Measurements from ENCODE around the gene DUXB.
A peak's percentile ranks its signal among the peaks of the same experiment; 100 is the strongest.

DUXB gene

DNA sequence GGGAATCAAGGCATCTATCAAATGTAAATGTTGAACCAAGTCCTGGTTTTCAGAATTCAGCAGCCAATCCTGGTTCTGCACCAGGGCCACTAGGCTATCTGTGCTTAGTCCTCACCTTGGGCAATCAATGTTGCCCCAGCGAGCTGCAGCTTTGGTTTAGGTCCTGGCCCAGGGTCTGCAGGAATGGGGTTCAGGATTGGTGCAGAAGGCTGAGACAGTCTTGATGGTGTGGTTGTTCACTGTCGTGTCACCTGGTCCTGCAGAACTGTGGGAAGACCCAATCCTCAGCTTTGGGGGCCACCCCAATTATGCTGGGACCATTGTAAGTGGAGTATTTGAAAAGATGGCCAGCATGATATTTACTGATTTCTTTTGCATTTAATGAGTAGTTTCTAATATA, 43.1 kb downstream of the DUXB start:
- no peak for DNase-seq

DNA sequence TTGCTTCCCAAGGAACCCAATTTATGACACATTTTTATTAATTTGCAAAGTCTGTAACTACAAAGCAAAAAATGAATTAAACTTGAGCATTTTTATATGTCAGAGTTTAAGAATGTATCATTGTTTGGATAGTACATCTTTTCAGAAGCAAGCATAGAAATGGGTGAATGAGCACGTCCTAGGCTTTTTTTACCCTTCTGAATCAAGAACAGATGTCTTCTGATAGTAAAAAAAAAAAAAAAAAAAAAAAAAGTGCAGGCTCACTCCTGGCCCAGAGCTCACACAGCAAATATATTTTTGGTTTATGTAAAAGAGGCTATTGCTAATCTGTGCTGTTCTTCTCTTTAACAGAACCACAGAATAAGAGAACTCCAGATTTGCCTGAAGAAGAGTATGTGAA, 47.3 kb downstream of the DUXB start:
- no peak for DNase-seq

DNA sequence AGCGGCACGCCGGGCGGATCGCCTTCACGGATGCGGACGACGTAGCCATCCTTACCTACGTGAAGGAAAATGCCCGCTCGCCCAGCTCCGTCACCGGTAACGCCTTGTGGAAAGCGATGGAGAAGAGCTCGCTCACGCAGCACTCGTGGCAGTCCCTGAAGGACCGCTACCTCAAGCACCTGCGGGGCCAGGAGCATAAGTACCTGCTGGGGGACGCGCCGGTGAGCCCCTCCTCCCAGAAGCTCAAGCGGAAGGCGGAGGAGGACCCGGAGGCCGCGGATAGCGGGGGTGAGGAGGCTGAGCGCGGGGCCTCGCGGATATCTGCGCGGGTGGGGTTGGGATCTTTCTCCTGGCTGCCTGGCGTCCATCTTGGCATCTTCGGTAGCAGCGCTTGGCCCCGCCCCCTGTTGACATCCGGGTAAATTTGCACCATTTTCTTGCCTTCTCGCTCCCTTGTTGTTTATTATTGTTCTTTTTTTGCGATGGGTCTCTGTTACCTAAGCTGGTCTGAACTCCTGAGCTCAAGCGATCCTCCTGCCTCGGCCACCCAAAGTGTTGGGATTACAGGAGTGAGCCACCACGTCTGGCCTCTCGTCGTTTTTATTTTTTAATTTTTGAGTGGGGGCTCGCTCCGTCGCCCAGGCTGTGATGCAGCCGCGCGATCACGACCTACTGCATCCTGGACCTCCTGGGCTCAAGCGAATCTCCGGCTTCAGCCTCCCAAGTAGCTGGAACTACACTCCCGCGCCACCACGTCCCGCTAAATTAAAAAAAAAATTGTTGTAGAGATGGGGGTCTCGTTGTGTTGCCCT, 52.8 kb downstream of the DUXB start:
- DNase-seq: peak; percentile 84

DNA sequence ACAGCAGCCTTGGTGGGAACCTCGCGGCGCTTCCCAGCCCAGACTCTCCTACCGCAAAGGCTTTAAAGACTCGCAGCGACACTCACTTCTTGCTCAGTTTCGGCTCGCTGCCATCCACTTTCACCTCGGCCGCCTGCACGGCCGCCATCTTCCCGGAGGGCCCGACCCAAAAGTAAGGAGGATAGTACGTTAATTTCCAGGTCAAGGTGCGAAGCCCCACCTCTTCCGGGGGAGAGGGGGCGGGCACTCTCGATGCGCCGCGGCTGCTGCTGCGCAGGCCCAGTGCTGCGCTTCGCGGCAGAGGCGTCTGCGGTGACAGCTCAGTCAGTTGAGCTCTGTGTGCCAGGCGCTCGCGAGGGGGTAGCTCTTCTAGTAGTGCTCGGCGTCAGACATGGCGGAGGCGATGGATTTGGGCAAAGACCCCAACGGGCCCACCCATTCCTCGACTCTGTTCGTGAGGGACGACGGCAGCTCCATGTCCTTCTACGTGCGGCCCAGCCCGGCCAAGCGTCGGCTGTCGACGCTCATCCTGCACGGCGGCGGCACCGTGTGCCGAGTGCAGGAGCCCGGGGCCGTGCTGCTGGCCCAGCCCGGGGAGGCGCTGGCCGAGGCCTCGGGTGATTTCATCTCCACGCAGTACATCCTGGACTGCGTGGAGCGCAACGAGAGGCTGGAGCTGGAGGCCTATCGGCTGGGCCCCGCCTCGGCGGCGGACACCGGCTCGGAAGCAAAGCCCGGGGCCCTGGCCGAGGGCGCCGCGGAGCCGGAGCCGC, 53.6 kb downstream of the DUXB start, which contains the start of the genes KARS1 and TERF2IP:
KARS1 (minus strand) TSS at position 174 of the 773 bp plus-strand sequence; CDS start at position 148, 26 bp downstream.
TERF2IP (plus strand) TSS at position 282 of the 773 bp plus-strand sequence; CDS start at position 392, 110 bp downstream.
- peak; percentile 96 for DNase-seq

DNA sequence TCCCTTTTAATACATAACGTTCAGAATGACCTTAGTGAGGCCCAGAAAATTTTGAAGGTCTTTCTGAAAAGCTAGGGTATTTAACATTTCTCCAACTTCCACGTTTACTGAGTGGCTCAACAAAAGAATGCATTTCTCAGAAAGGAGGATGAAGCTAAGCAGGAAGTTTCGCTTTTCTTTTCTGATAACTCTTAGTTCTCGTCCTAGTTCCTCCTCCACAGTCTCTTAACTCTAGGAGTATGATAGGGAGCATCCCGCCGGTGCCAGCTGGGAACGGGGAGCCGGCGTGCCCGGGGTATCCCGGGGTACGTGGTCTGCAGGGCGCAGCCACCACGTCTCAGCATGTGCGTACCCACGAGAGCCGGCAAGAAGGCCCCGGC, 54.2 kb downstream of the DUXB start:
- no peak for DNase-seq

DNA sequence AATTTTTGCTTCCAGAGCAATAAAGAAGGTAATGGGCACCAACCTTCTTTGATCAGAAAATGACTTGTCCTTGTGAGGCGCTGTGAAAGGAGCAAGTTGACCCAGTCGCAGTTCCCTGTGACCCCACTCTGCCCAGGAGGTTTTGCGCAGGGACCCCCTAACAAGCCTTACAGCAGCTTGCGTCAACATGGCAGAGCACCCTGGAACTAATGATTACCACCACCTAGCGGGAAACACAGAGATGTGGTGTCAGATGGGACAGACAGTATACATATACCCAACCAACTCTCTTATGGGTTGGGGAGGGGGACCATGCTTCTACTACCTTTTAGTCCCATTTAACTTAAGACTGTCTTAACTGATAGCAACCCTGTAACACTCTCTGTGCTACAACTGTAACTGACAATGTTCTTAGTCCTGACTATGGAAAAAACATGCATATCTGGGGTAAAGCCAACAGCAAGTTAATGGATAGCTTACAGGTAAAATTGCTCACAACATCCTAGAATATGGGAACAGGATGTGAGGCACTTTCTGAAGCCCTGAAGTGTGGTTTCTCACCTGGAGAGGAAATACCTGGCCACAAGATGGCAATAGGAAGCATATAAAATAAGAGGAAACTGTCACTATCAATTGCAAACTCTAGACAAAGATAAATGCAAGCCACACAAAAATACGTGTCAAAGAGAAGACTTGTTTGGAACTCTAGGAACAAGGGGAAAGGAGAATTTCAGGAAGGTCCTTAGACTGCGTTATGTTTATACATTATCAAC, 56.8 kb downstream of the DUXB start:
- DNase-seq: no peak

Data from CD4-positive, alpha-beta T cell treated with Interleukin-15 for 1 hour (primary cell).